OCI-LY3 (cell line): ENCODE data around the gene ASPG.

Experiments
- H2AFZ ChIP-seq: fragments of 200-600, 300-600 bp; shearing (Covaris generic); 2 replicates; pipeline ENCODE4 v1.6.0; 2014; ENCODE audit warnings: antibody characterized with exemption, low read depth, low read length
- H3K27ac ChIP-seq: fragments of 200-600, 300-600 bp; sonication (generic); 2 replicates; pipeline ENCODE4 v1.5.1; 2014; ENCODE audit warnings: mild to moderate bottlenecking, low read length, moderate library complexity, mixed read lengths
- H3K27me3 ChIP-seq: fragments of 200-600, 300-600 bp; sonication (generic); 2 replicates; pipeline ENCODE4 v1.6.1; 2014; ENCODE audit warnings: low read depth, low read length, mixed read lengths
- H3K36me3 ChIP-seq: fragments of 200-600, 300-600 bp; sonication (generic); replicated peaks from 2 replicates; pipeline ENCODE3; 2014; ENCODE audit warnings: low read depth, low read length, mixed read lengths
- H3K4me1 ChIP-seq: fragments of 300-600, 200-600 bp; sonication (generic); 2 replicates; pipeline ENCODE4 v1.6.1; 2014; ENCODE audit warnings: low read length, mixed read lengths
- H3K4me2 ChIP-seq: fragments of 200-600, 300-600 bp; sonication (generic); 2 replicates; pipeline ENCODE4 v1.6.1; 2014; ENCODE audit warnings: low read length, mixed read lengths
- H3K4me3 ChIP-seq: fragments of 300-600, 200-600 bp; sonication (generic); 2 replicates; pipeline ENCODE4 v1.5.1; 2014; ENCODE audit warnings: antibody characterized with exemption, mild to moderate bottlenecking, low read length, moderate library complexity
- H3K79me2 ChIP-seq: fragments of 300-600, 200-600 bp; shearing (Covaris generic); 2 replicates; pipeline ENCODE4 v1.6.1; 2014; ENCODE audit warnings: mild to moderate bottlenecking, low read length, mixed read lengths
- H3K9ac ChIP-seq: fragments of 300-600, 200-600 bp; shearing (Covaris generic); 2 replicates; pipeline ENCODE4 v1.6.0; 2014; ENCODE audit warnings: mild to moderate bottlenecking, low read length, moderate library complexity
- H3K9me3 ChIP-seq: fragments of 200-600, 300-600 bp; shearing (Covaris generic); 2 replicates; pipeline ENCODE4 v1.6.1; 2014; ENCODE audit warnings: low read length, mixed read lengths; ENCODE audit not compliant: insufficient read depth
- H4K20me1 ChIP-seq: fragments of 200-600, 300-600 bp; sonication (generic); 2 replicates; pipeline ENCODE4 v1.6.1; 2016; ENCODE audit warnings: low read length, mixed read lengths; ENCODE audit not compliant: insufficient read depth
- EZH2phosphoT487 ChIP-seq: fragments of 200-600 bp; shearing (Covaris generic); IDR thresholded peaks from 2 replicates; pipeline ENCODE4 v1.6.1; 2018; ENCODE audit warnings: antibody characterized with exemption, mixed run types, low read depth
- TF ChIP-seq, protein P1 (sequence below): fragments of 200-600, 300-600 bp; sonication (generic); IDR thresholded peaks from 2 replicates; pipeline ENCODE4 v1.5.1; 2014; ENCODE audit warnings: antibody characterized with exemption, low read length, low read depth

Gene ASPG

GRCh38 chr14:104112609-104113571 lies 27.4 kb downstream of the ASPG start:
- no peaks in the 10 kb centered on the region for H4K20me1 ChIP-seq
- H3K27ac ChIP-seq, result no peak overlapping the region
- H3K9me3 ChIP-seq, result no peaks in the 10 kb centered on the region
- no peaks in the 10 kb centered on the region for H3K79me2 ChIP-seq
- H3K4me1 ChIP-seq, result no peaks in the 10 kb centered on the region
- TF ChIP-seq, protein P1, sequence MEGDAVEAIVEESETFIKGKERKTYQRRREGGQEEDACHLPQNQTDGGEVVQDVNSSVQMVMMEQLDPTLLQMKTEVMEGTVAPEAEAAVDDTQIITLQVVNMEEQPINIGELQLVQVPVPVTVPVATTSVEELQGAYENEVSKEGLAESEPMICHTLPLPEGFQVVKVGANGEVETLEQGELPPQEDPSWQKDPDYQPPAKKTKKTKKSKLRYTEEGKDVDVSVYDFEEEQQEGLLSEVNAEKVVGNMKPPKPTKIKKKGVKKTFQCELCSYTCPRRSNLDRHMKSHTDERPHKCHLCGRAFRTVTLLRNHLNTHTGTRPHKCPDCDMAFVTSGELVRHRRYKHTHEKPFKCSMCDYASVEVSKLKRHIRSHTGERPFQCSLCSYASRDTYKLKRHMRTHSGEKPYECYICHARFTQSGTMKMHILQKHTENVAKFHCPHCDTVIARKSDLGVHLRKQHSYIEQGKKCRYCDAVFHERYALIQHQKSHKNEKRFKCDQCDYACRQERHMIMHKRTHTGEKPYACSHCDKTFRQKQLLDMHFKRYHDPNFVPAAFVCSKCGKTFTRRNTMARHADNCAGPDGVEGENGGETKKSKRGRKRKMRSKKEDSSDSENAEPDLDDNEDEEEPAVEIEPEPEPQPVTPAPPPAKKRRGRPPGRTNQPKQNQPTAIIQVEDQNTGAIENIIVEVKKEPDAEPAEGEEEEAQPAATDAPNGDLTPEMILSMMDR, result no peak
- no peak for TF ChIP-seq EZH2phosphoT487
- no peaks in the 10 kb centered on the region for H3K36me3 ChIP-seq
- H3K9ac ChIP-seq, result no peak overlapping the region
- no peak overlapping the region for H3K4me2 ChIP-seq
- no peaks in the 10 kb centered on the region for H3K27me3 ChIP-seq
- no peak overlapping the region for H3K4me3 ChIP-seq
- no peak overlapping the region for H2AFZ ChIP-seq

DNA sequence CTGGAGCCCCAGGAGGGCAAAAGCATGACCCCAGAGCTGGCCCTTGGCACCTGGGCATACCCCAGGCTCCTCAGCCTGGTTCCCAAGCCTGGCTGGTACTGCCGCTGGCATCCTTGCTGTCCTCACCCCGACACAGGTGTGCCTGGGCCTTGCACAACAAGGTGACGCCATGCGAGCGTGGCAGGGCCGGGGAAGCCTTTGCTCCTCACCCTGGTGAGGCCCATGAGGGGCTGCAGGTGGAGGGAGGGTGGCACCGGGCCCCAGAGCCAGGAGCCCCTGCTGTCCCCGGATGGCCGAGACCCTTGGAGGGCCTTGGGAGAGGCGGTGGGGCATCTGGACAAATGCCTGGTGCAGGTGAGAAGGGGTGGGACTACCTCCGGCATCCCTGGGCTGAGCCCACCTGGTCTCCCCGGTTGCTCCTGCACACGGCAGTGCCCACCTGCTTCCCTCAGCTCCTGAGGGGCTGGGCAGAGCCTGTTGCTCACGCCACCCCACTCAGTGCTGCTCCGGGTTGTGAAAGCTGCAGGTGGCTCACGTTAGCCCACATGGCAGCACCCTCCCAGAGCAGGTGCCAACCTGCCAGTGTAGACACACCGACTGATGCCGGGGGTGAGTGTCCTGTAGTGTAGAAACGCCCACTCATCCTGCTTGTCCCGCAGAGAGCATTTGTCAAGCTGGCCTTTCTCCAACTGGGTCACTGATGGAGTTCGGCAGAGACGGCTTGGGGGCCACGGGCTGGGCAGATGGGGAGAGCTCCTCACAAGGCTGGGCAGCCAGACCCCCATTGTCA lies 28.3 kb downstream of the ASPG start:
- H3K27ac ChIP-seq, result no peak overlapping the region
- no peaks in the 10 kb centered on the region for H4K20me1 ChIP-seq
- H3K27me3 ChIP-seq, result no peaks in the 10 kb centered on the region
- H3K4me3 ChIP-seq, result no peak overlapping the region
- H3K9ac ChIP-seq, result no peak overlapping the region
- no peaks in the 10 kb centered on the region for H3K9me3 ChIP-seq
- no peaks in the 10 kb centered on the region for H3K4me1 ChIP-seq
- H3K79me2 ChIP-seq, result no peaks in the 10 kb centered on the region
- no peak overlapping the region for H3K4me2 ChIP-seq
- no peak overlapping the region for H2AFZ ChIP-seq
- TF ChIP-seq EZH2phosphoT487, result no peak
- TF ChIP-seq, protein P1, result no peak
- H3K36me3 ChIP-seq, result no peaks in the 10 kb centered on the region

DNA sequence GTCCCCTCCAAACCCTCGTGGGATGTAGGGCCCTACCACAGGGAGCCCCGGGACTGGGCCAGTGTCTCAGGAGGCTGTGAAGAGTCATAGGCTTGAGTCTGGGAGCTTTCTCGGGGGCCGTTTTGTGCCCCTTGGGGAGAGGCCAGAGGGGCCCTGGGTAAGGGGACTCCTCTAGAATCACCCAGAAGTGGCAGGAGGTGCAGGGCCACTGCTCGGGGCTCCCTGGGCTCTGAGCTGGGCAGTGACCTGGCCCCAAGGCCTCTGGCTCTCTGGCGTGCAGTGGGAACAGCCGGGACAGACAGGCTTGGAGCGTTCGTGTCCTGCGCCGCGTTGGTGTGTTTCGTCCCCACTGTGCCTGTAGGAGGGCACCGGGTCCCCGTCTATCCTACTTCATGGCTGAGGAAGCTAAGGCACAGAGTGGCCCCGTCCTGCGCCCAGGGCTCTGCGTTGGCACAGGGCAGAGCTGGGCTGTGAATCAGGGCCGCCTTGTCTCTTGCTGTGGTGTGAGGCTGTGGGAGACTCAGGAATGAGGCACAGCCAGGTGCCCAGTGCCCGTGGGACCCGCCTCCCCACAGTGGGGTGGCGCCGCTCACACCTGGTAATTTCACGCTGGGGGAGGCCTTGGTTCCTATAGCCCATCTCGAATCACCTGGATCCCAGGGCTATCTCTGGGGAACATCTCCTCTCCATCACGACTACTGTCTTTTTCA lies 29.1 kb downstream of the ASPG start:
- no peaks in the 10 kb centered on the region for H3K79me2 ChIP-seq
- H3K9ac ChIP-seq, result no peak overlapping the region
- no peaks in the 10 kb centered on the region for H3K9me3 ChIP-seq
- H3K27me3 ChIP-seq, result no peaks in the 10 kb centered on the region
- no peak overlapping the region for H3K4me3 ChIP-seq
- no peaks in the 10 kb centered on the region for H4K20me1 ChIP-seq
- no peaks in the 10 kb centered on the region for H3K36me3 ChIP-seq
- TF ChIP-seq, protein P1, result no peak
- no peak for TF ChIP-seq EZH2phosphoT487
- no peak overlapping the region for H3K27ac ChIP-seq
- no peak overlapping the region for H3K4me2 ChIP-seq
- no peak overlapping the region for H2AFZ ChIP-seq
- H3K4me1 ChIP-seq, result no peaks in the 10 kb centered on the region
